PFSK-1 (cell line): Measurements from ENCODE around the gene CFP.

Source experiments
- FOXP2 ChIP-seq: optimal IDR thresholded peaks from 2 replicates; pipeline ENCODE3; 2011; ENCODE audit warnings: borderline replicate concordance, control low read depth, inconsistent platforms; ENCODE audit not compliant: insufficient read depth; ENCODE audit errors: extremely low read length, extremely low read depth
- POLR2AphosphoS5 ChIP-seq: IDR thresholded peaks from 2 replicates; pipeline ENCODE4 v1.6.1; 2012; ENCODE audit warnings: low read depth, mild to moderate bottlenecking, control low read depth, low read length, moderate library complexity
- REST ChIP-seq, 2 experiments: IDR thresholded peaks; 2 replicates each; pipeline versions ENCODE4 v1.6.1 to v1.8.0; 2011 to 2012; ENCODE audit warnings: low read depth in 2 of 2, low read length in 2 of 2, control low read depth in 1 of 2, inconsistent platforms in 1 of 2, mild to moderate bottlenecking in 1 of 2, moderate library complexity in 1 of 2; ENCODE audit not compliant: insufficient read depth in 1 of 2
- SIN3A ChIP-seq: IDR thresholded peaks from 2 replicates; pipeline ENCODE4 v1.6.1; 2012; ENCODE audit warnings: mild to moderate bottlenecking, low read length, moderate library complexity, borderline replicate concordance; ENCODE audit not compliant: insufficient read depth
- TAF1 ChIP-seq: IDR thresholded peaks from 2 replicates; pipeline ENCODE4 v1.6.1; 2012; ENCODE audit warnings: low read length, control low read depth, borderline replicate concordance; ENCODE audit not compliant: insufficient read depth

CFP gene

GRCh38 chrX:47605024-47605423 is 24.7 kb downstream of the CFP start:
- no peak for TF ChIP-seq REST (IDR thresholded peaks at IDR 0.05; ENCODE audit: insufficient read depth in 1 of 2, low read depth in 2 of 2, low read length in 2 of 2)
- TF ChIP-seq SIN3A: no peak
- TF ChIP-seq FOXP2: no peak
- TF ChIP-seq POLR2AphosphoS5: no peak
- TF ChIP-seq TAF1: no peak

- TF ChIP-seq REST (IDR thresholded peaks at IDR 0.05; ENCODE audit: insufficient read depth in 1 of 2, low read depth in 2 of 2, low read length in 2 of 2): no peak
- no peak for TF ChIP-seq SIN3A
- TF ChIP-seq POLR2AphosphoS5: no peak
- no peak for TF ChIP-seq FOXP2
- TF ChIP-seq TAF1: no peak
Measured at GRCh38 chrX:47597222-47597621, 32.5 kb downstream of the CFP start.

DNA sequence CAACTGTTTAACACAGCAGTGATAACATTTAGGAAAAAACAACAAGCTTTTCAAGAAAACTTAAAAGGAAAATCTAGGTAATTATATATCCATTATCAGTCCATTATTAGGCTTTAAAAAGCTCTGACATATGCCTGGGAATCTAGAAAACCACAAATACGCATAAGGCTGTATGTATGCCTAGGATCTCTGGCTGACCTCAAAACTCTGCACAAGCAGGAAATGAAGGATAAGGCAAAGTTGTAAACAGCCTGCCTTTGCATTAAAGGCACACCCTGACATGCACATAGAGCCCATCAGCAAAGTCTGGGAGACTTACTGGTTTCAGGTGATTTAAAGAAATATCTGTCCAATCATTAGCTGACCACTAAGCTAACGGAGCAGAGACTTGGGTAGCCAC is 33.5 kb downstream of the CFP start:
- TF ChIP-seq FOXP2 (no peak), REST (IDR thresholded peaks at IDR 0.05; ENCODE audit: insufficient read depth in 1 of 2, low read depth in 2 of 2, low read length in 2 of 2) (no peak), TAF1 (no peak), POLR2AphosphoS5 (no peak), SIN3A (no peak)

- TF ChIP-seq SIN3A (no peak), FOXP2 (no peak), REST (IDR thresholded peaks at IDR 0.05; ENCODE audit: insufficient read depth in 1 of 2, low read depth in 2 of 2, low read length in 2 of 2) (no peak), TAF1 (no peak), POLR2AphosphoS5 (no peak)
Measured at GRCh38 chrX:47595716-47596251, 33.9 kb downstream of the CFP start.

GRCh38 chrX:47593522-47593921 is 36.2 kb downstream of the CFP start:
- TF ChIP-seq SIN3A (no peak), TAF1 (no peak), POLR2AphosphoS5 (no peak), REST (IDR thresholded peaks at IDR 0.05; ENCODE audit: insufficient read depth in 1 of 2, low read depth in 2 of 2, low read length in 2 of 2) (no peak), FOXP2 (no peak)
